K562 (cell line): Measurements from ENCODE around the gene PSG2. TPM values are rescaled to one million over a fixed set of nuclear protein-coding genes. Genes with fewer than 3 reads are reported as not detected.
A peak's percentile ranks its signal among the peaks of the same experiment; 100 is the strongest.
"Not testable (repeated sequence)": the region's sequence is repeated elsewhere in the genome, so short reads cannot be mapped to it uniquely, and the experiment has no call there.

ENCODE experiments used
- ATAC-seq: fragments of 200-7000 bp; cut with Tn5 transposase; 3 replicates; pipeline ENCODE4 v1.9.1; 2020; ENCODE audit warnings: moderate library complexity
- BruUV-seq: library from RNA; stranded (reverse); fragments of 400-500 nt; replicated peaks from 2 replicates; lab custom pipeline; 2021; lab: Mats Ljungman, UMichigan
- CTCF ChIA-PET: fragments of 300-600 bp; formaldehyde crosslinking; extraction: SDS; loops from one replicate; lab custom pipeline; 2021; ENCODE audit warnings: low intra/inter-chr PET ratio; lab: Yijun Ruan, JAX
- POLR2A ChIA-PET: fragments of 300-600, 350-650 bp; sonication (Branson Sonifier 250); formaldehyde crosslinking; extraction: SDS; loops from one replicate; lab custom pipeline; 2021; ENCODE audit warnings: antibody characterized with exemption, inconsistent platforms; lab: Yijun Ruan, JAX
- DNase-seq, 4 experiments: peaks; one replicate each; pipeline versions ENCODE4 v3.0.0 to v3.0.0-alpha.2; 2011 to 2018; ENCODE audit warnings: low spot score in 3 of 4, mixed read lengths in 3 of 4; ENCODE audit errors: extremely low read depth in 1 of 4
- FAIRE-seq: peaks from 2 replicates; lab custom pipeline; 2011; peaks lifted over from hg19 to GRCh38; lab: Jason Lieb, UNC
- H2AFZ ChIP-seq: 2 replicates; pipeline ENCODE4 v1.6.0; 2011; ENCODE audit warnings: low read depth, low read length, control low read depth, inconsistent platforms
- H3K27ac ChIP-seq: fragments of 200-600 bp; 3 replicates; pipeline ENCODE4 v1.8.0; 2011; ENCODE audit warnings: low read depth, mild to moderate bottlenecking, control low read depth, inconsistent platforms, low read length, moderate library complexity, mixed read lengths; ENCODE audit errors: extremely low read depth
- H3K27me3 ChIP-seq, 2 experiments: fragments of 300-600 bp in 1 of 2; 2 replicates in 1 of 2; 3 replicates in 1 of 2; pipeline versions ENCODE4 v1.6.0 to v1.8.0; 2011; ENCODE audit warnings: inconsistent platforms in 2 of 2, low read length in 2 of 2, mild to moderate bottlenecking in 1 of 2, mixed read lengths in 1 of 2, moderate library complexity in 1 of 2; ENCODE audit not compliant: control insufficient read depth in 2 of 2, insufficient read depth in 2 of 2
- H3K36me3 ChIP-seq: fragments of 300-600 bp; 3 replicates; pipeline ENCODE4 v1.8.0; 2011; ENCODE audit warnings: mild to moderate bottlenecking, low read length, inconsistent platforms; ENCODE audit not compliant: control insufficient read depth, insufficient read depth
- H3K4me1 ChIP-seq, 2 experiments: fragments of 200-600 bp in 1 of 2; replicated peaks in 1 of 2; 2 replicates in 1 of 2; 3 replicates in 1 of 2; pipeline versions ENCODE4 v1.5.1 to v1.8.0; 2011; ENCODE audit warnings: inconsistent platforms in 2 of 2, low read length in 2 of 2, mild to moderate bottlenecking in 1 of 2, mixed read lengths in 1 of 2, moderate library complexity in 1 of 2; ENCODE audit not compliant: control insufficient read depth in 2 of 2, insufficient read depth in 2 of 2
- H3K4me2 ChIP-seq: 2 replicates; pipeline ENCODE4 v1.6.1; 2011; ENCODE audit warnings: low read length, control low read depth, inconsistent platforms, mixed read lengths; ENCODE audit not compliant: insufficient read depth
- H3K4me3 ChIP-seq: fragments of 200-600 bp; sonication (generic), shearing (Covaris generic); 2 replicates; pipeline ENCODE4 v1.5.1; 2016; ENCODE audit warnings: control low read depth, inconsistent platforms
- H3K79me2 ChIP-seq: fragments of 200-600 bp; 3 replicates; pipeline ENCODE4 v1.8.0; 2011; ENCODE audit warnings: low read length, inconsistent platforms; ENCODE audit not compliant: control insufficient read depth, insufficient read depth
- H3K9ac ChIP-seq, 2 experiments: 2 replicates each; pipeline versions ENCODE4 v1.6.0 to v1.6.1; 2011; ENCODE audit warnings: low read depth in 2 of 2, low read length in 2 of 2, control low read depth in 1 of 2, inconsistent platforms in 1 of 2, mild to moderate bottlenecking in 1 of 2, mixed read lengths in 1 of 2; ENCODE audit not compliant: insufficient read depth in 1 of 2
- H3K9me1 ChIP-seq: one replicate; pipeline ENCODE4 v1.6.0; 2011; ENCODE audit warnings: inconsistent platforms, mild to moderate bottlenecking, low read length, moderate library complexity; ENCODE audit not compliant: control insufficient read depth, insufficient read depth
- H3K9me3 ChIP-seq: replicated peaks from 2 replicates; pipeline ENCODE4 v1.5.1; 2011; ENCODE audit warnings: low read depth, low read length, inconsistent platforms; ENCODE audit not compliant: control insufficient read depth, insufficient read depth
- H4K20me1 ChIP-seq: replicated peaks from 2 replicates; pipeline ENCODE4 v1.6.1; 2011; ENCODE audit warnings: low read length, inconsistent platforms, mixed read lengths; ENCODE audit not compliant: control insufficient read depth, insufficient read depth
- FOSL1 ChIP-seq: fragments of 200-800 bp; sonication (Bioruptor generic); conservative IDR thresholded peaks from 2 replicates; pipeline ENCODE4 v1.6.1; 2016; ENCODE audit warnings: missing genetic modification characterization, missing compliant biosample characterization
- JUND ChIP-seq, 2 experiments: IDR thresholded peaks; 2 replicates in 1 of 2; 3 replicates in 1 of 2; pipeline ENCODE4 v1.6.1; 2011; ENCODE audit warnings: borderline replicate concordance in 2 of 2, low read depth in 2 of 2, low read length in 2 of 2, improper control_type of control experiment in 1 of 2, missing biosample characterization in 1 of 2, missing genetic modification characterization in 1 of 2, missing genetic modification reagents in 1 of 2
- WGBS: fragments of 100-300 bp; shearing (Covaris generic); methylation state at CpG from one replicate; pipeline ENCODE4 v1.1.6; 2016; ENCODE audit warnings: low coverage, mixed read lengths; ENCODE audit not compliant: insufficient coverage; ENCODE audit errors: missing lambda C conversion rate; 5-methylcytosine and 5-hydroxymethylcytosine counted together
- in situ Hi-C: fragments of 300-500 bp; cut with MboI; formaldehyde crosslinking; loops from 4 replicates; pipeline ENCODE4 v1.15.0; 2018; ENCODE audit warnings: inconsistent platforms, mixed read lengths
- intact Hi-C: fragments of 100-400 bp; cut with micrococcal nuclease; formaldehyde crosslinking; loops from 2 replicates; pipeline ENCODE4 v1.14.2; 2022
- polyA plus RNA-seq, 8 experiments: library from polyadenylated mRNA; depleted of rRNA in 4 of 8; stranded (reverse) in 5 of 8; unstranded in 3 of 8; fragments of >200 nt; fragmentation: Nextera tagmentation in 2 of 8; fragmentation: Illumina TruSeq in 1 of 8; extraction: Ambion mirVana in 2 of 8; extraction: Trizol in 1 of 8; gene quantifications; 2 replicates each; pipeline versions ENCODE4 v1.2.1 to v1.2.3, GENCODE V29; 2011 to 2014; ENCODE audit warnings: inconsistent platforms in 1 of 8, missing spikeins in 1 of 8
- total RNA-seq, 7 experiments: library from RNA; depleted of rRNA in 6 of 7; stranded (reverse); fragments of >200 nt in 6 of 7; fragmentation: Illumina TruSeq in 2 of 7; extraction: Trizol in 2 of 7; gene quantifications; 2 replicates each; pipeline versions ENCODE4 v1.2.1 to v1.2.3, GENCODE V29; 2011 to 2021; ENCODE audit warnings: low replicate concordance in 1 of 7

The PSG2 gene
- total and polyA plus RNA-seq, 9 of the 15 experiments (the other 6 are each of a cell fraction or from before 2014, with no cell fraction given), result not detected

- H3K4me3 ChIP-seq; intact Hi-C loops; H3K9me3 ChIP-seq; H3K4me2 ChIP-seq; TF ChIP-seq JUND (tag; IDR thresholded peaks at IDR 0.05; ENCODE audit: borderline replicate concordance, low read depth, low read length): not testable (repeated sequence)
- WGBS, result 4% methylated on average over 4 of the region's 4 CpGs
- peak; percentile 81 for TF ChIP-seq FOSL1
- TF ChIP-seq JUND (IDR thresholded peaks at IDR 0.05; ENCODE audit: borderline replicate concordance, low read depth, low read length), result peak; percentile 22; the same call in 1 of the 2 replicates
- TF ChIP-seq, all 486 proteins: peak for 2; not testable (repeated sequence) for 484
- DNase-seq, result peak in 1 of 4 experiments; percentile 2
- H3K27me3 ChIP-seq, H3K4me1 ChIP-seq, H2AFZ ChIP-seq, FAIRE-seq, H3K9me1 ChIP-seq, H3K79me2 ChIP-seq, H3K9ac ChIP-seq, ATAC-seq, in situ Hi-C loops, POLR2A ChIA-PET, H3K27ac ChIP-seq, CTCF ChIA-PET, H4K20me1 ChIP-seq, BruUV-seq, H3K36me3 ChIP-seq: not testable (repeated sequence)
These were observed 4.6 kb downstream of the PSG2 start for GRCh38 chr19:43077881-43078280.

GRCh38 chr19:43062418-43062817 lies 20.1 kb downstream of the PSG2 start:
- H3K9me3 ChIP-seq, H3K36me3 ChIP-seq, H4K20me1 ChIP-seq, POLR2A ChIA-PET, H3K4me3 ChIP-seq, BruUV-seq, H3K9ac ChIP-seq, H3K27ac ChIP-seq, DNase-seq, H3K79me2 ChIP-seq, intact Hi-C loops, H3K4me1 ChIP-seq, H2AFZ ChIP-seq, FAIRE-seq, H3K27me3 ChIP-seq, CTCF ChIA-PET, H3K4me2 ChIP-seq, ATAC-seq, H3K9me1 ChIP-seq: not testable (repeated sequence)
- in situ Hi-C loops, result loop anchor here (10.0 kb wide), 1 partner anchor 1352 kb away; no protein-coding TSS in a partner anchor
- 0% methylated on average over 3 of the region's 3 CpGs for WGBS

GRCh38 chr19:43061326-43061725 lies 21.2 kb downstream of the PSG2 start:
- H3K27me3 ChIP-seq, H3K9me3 ChIP-seq, H4K20me1 ChIP-seq, FAIRE-seq, DNase-seq, H3K4me3 ChIP-seq, H3K4me1 ChIP-seq, intact Hi-C loops, H3K9ac ChIP-seq, H2AFZ ChIP-seq, H3K79me2 ChIP-seq, H3K27ac ChIP-seq, BruUV-seq, H3K4me2 ChIP-seq, H3K36me3 ChIP-seq, H3K9me1 ChIP-seq, ATAC-seq, CTCF ChIA-PET, POLR2A ChIA-PET: not testable (repeated sequence)
- 0% methylated on average over 3 of the region's 3 CpGs for WGBS
- in situ Hi-C loops, result loop anchor here (10.0 kb wide), 1 partner anchor 1353 kb away; no protein-coding TSS in a partner anchor
